IPS-11a (cell line): ENCODE data around the gene CACNA1S.

Experiments used
- H3K4me3 ChIP-seq: one replicate; pipeline ENCODE4 v1.5.1; 2013; ENCODE audit warnings: low read depth, low read length, control low read depth

The CACNA1S gene

DNA sequence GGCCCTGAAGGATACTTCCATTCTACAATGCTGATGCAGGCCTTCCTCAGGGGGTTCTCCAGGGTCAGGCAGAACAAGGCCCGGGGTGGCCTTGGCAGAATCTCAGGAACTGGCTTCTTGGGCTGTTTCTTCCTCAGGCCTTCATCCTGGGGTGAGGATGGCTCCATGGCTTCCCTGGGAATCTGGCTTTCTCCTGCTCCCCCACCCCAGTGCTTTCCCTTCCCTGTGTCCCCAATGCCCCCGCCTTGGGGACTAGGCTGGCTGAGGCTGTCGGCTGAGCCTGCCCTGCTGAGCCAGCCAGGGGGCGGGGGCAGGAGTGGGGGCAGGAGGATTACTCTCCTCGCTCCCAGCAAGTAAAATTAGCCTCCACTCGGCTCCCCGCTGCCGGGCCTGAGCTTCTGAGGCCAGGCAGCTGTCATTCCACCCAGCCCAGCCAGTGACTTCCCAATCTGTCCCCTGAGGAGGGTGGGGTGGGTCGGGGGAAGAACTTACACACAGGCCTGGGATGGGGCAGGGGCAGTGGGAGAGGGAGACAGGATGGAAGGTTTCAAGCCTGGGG, at the start of gene CACNA1S:
TSS of gene CACNA1S (minus strand) at position 254 of the 559 bp plus-strand sequence. CDS start at position 167, 87 bp downstream.
- H3K4me3 ChIP-seq: no peak within 1 kb of the TSS

DNA sequence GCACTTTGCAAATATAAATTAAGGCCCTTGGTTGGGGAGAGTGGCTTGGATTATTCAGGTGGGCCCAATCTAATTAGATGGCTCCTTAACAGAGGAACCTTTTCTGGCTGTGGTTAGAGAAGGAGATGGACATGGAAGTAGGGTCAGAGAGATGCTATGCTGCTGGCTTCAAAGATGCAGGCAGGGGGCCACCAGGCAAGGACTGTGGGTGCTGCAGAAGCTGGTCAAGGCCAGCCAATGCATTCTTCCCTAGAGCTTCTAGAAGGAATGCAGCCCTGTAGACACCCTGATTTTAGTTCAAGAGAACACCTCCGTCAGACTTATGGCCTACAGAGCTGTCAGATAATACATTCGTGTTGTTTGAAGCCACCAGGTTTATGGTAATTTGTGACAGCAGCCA, 45.7 kb upstream of the CACNA1S start:
- H3K4me3 ChIP-seq: no peak overlapping the region

DNA sequence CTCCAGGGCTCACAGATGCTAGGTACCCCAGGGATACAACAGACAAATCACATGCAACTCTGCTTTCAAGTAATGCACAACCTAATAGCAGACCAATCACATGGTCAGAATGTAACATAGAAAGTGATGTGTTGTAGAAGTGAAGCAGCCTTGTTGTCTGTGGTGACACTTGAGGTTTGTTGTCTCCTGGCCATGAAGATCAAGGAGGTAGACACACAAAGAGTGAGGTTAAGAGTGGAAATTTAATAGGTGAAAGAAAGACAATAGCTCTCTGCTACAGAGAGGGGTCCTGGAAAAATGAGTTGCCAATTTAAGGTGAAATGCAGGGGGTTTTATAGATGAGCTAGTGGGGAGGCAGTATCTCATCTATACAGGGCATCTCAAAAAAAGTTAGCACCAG, 44.6 kb upstream of the CACNA1S start:
- no peak overlapping the region for H3K4me3 ChIP-seq

DNA sequence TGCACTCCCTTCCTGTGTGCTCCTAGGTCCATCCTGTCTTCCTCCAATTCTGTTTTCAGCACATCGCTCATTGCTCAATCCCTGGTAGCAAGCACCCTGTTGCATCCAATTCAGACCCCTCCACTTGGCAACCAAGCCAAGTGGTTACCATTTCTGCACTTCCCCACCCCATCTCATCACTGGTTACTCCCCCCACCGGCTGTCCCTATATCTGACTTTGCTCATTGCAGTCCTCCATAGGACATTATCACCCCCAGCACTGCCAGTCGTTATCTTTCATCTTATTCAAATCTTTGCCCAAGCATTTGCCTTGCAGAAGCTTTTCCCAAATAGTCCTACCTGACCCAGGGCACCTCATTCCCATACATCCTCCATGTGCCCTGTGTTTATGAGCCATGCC, 44.1 kb upstream of the CACNA1S start:
- H3K4me3 ChIP-seq: no peak overlapping the region

DNA sequence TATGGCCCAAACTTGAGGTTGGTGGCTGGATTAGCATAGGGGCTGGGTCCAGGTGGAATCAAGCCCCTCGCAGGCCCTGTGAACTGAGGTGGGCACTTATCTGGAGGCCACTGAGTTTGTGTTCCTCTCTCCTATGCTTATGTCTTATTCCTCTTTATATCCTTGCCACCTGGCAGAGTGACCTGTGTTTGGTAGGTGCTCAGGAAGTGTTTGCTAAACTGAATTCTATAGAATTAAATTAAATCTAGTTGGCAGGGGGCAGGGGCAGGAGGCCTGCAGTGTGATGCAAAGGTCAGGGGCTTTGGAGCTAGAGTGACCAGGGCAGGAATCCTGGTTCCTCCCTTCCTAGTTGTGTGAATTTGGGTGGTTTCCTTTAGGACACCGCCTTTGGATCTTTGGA, 43.1 kb upstream of the CACNA1S start:
- no peak overlapping the region for H3K4me3 ChIP-seq

DNA sequence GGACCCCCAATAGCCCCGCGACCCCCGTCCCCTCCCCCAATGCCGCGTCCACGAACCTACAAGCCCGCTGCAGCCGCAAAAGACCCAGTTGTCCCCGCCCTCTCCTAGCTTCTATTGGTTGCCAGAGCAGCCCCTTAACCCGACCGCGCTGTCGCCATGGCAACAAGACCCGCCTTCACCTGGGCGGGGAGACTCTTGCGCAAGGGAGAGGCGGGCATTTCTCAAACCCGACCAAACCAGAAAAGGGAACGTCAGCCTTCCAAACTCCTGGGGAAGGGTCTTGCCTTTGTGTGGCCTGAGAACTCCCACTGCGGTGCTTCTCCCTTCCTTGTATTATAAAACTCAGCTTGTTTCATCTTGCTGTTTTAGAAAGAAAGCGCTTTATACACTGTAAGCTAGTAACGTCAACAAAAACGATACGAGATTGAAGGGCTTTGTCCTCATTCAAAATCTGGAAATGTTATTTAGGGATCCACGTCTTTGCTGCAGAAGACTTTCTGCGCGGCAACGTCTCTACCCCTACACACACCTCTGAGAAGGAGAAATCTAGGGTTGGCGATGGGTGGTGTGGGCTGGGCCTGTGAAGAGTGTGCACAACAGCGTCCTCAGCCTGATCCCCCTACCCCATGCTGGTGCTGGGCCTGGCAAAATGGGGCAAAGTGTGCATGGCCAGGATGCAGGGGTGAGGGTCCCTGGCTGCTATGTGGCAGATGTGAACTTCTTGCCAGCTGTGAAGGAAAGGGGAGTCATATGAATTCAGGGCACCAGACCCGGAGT, 42.4 kb upstream of the CACNA1S start, which contains the start of gene TMEM9:
TSS of gene TMEM9 (minus strand) at position 86 of the 777 bp plus-strand sequence. CDS start 551 bp downstream, outside the sequence.
- H3K4me3 ChIP-seq: peak within 1 kb of the TSS; percentile 58

DNA sequence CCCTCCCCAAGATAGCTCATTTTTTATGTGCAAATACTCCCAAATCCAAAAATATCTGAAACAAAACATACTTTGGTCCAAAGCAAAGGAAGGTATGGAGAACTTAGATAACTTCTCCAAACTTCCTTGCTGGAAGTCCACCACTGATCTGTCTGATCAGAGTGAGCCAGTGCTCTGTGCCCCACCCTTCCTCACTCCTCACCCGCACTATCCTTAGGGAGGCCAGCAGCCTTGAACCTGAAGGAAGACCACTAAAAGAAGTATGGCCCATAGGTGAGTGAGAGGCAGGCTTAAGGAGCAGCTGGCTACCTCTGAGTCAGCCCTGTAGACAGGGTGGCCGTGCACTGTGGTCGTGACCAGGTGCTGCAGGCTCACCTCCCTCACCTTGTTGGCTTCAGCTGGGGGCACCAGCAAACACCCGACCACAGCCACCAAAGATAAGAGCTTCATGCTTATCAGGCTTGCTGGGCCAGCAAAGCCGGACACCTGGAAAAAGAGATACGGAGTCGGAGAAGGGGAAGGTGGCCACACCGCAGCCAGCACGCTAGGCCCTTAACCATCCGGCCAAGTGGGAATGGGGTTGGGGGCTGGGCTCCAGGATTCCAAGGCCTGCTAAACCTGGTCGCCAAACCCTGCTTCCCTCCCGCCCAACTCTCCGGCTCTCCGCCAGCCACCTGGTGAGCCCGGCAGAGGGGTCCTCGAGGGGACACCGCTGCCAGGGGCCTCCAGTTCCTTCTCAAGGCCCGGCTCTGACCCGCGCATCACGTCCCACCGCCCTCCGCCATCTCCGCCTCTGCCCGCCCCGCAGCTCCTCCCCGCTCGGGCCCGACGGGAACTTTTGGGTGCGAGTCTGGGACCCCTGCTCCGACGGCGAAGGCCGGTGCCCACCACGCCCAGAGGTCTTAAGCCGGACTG, 41.5 kb upstream of the CACNA1S start:
- peak overlapping the region; percentile 58 for H3K4me3 ChIP-seq

DNA sequence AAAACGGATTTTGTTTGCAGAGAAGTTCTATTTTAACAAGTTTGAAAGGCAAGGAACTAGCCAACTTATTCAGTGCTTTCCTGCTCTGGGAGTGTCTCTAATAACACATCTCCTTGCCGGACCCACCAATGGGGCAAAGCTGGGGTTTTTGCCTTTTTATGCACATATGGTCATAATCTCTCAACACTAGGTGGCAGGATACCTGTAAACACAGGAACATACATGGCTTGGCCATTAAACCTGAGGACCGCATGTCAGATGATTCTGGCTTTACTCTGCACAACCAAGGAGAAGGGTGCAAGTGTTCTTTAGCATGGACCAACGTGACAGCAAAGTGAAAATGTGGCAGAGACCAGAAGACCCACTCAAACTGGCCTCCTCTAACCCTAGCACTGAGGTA, 37.2 kb upstream of the CACNA1S start:
- H3K4me3 ChIP-seq: no peak overlapping the region

DNA sequence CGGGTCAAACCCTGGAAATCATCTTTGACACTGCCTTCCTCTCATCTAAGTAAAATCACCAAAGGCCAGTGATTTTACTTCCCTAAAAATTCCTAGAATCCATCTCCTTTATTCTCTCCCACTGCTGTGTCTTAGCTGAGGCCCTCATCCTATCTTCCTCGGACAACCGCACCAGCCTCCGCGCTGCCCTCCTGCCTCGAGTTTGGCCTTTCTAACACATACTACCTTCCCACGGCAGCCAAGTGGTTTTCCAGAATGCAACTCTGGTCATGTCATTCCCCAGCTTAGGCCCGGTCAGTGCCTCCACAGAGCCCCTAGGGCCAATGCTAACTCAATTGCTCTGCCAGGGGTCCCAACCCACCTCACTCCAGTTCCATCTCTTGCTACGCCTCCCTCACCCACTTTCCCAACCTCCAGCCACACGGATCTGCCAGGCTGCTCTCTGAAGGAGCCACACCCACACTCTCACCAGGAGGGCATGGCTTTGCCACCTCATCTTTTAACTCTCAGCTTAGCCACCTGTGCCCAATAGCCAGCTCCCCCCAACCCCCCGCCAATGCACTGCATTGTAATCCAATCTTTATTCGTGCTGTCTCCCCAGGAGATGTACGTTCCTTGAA, 35.3 kb upstream of the CACNA1S start:
- no peak overlapping the region for H3K4me3 ChIP-seq

DNA sequence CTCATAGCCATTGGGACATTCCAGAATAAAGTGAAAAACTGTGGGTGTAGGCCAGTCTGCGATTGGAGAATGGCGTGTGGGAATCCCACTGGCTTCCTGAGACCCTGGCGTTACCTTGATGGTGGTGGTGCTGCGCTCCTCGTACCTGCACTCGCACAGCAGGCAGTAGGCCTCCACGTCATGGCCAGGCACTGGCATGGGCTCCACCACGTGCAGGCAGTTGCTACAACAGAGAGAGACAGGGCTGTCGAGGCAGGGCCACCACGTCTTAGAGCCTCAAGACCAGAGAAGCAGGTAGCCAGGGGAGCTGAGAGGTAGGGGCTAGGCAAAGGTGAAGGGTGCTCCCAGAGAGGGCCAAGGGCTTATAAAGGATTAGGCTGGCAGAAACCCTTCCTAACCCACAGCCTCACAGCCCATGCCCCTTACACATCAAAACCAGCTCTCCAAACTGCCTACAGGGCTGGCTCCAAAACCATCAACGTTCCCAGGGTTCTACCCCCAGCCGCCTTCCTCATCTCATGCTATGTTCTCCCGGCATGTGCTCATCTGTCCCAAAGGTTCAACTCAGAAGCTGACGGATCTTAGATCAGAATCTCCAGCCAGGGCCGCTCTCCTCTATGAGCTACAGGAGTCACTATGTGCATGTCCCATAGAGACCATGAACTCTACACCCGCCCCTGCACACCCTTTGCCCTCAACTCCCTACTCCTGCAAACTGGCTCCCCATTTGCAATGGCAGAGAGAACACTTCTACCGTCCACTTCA, 34.6 kb upstream of the CACNA1S start:
- no peak overlapping the region for H3K4me3 ChIP-seq

DNA sequence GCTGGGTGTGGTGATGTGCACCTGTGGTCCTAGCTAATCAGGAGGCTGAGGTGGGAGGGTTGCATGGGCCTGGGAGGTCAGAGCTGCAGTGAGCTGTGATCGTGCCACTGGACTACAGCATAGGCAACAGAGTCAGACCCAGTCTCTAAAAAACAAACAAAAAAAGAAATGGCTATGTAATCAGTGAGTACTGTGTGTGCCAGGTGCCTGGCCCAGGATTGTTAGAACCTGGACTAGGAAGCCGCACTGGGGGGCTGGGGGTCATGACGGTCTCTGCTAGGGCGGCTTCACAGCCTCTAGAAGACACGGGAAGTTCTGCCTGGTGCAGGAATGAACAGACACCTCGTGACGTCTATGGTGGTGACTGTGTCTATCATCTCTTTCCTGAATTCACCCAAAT, 33.6 kb upstream of the CACNA1S start:
- no peak overlapping the region for H3K4me3 ChIP-seq

DNA sequence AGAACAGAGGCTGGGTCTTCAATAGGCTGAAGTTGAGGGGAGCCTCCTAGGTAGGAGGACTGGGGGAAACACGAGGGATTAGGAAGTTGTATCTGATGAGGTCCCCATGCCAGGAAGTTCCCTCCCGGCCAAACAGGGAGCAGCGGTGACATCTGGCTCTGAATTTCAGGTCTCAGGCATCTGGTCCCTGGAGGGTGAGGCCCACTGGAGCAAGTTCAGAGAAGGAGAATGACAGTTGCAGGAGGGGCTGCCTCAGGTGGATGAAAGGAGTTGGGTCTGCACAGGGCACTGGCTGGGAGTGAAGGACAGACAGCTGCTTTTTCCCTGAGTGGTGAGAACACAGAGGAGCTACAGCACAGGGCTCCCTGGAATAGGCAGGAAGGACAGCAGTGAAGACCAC, 32.9 kb upstream of the CACNA1S start:
- no peak overlapping the region for H3K4me3 ChIP-seq

DNA sequence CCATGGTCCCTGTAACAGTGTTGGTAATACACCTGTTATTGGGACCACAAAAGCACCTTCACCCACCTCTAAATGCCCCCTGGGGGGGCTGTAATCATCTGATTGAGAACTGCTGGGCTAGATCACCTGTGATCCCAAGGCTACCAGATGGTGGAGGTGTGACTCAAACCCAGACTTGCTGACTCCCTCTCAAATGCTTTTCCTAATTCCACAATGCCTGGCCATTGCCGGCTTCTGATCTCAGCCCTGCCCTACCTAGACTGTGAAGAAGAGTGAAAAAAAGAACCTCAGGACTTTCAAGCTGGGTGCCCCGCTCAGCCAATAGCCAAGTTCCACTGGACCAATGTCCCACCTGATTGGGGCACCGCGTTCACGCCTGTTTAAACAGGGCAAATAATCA, 32.5 kb upstream of the CACNA1S start:
- no peak overlapping the region for H3K4me3 ChIP-seq

DNA sequence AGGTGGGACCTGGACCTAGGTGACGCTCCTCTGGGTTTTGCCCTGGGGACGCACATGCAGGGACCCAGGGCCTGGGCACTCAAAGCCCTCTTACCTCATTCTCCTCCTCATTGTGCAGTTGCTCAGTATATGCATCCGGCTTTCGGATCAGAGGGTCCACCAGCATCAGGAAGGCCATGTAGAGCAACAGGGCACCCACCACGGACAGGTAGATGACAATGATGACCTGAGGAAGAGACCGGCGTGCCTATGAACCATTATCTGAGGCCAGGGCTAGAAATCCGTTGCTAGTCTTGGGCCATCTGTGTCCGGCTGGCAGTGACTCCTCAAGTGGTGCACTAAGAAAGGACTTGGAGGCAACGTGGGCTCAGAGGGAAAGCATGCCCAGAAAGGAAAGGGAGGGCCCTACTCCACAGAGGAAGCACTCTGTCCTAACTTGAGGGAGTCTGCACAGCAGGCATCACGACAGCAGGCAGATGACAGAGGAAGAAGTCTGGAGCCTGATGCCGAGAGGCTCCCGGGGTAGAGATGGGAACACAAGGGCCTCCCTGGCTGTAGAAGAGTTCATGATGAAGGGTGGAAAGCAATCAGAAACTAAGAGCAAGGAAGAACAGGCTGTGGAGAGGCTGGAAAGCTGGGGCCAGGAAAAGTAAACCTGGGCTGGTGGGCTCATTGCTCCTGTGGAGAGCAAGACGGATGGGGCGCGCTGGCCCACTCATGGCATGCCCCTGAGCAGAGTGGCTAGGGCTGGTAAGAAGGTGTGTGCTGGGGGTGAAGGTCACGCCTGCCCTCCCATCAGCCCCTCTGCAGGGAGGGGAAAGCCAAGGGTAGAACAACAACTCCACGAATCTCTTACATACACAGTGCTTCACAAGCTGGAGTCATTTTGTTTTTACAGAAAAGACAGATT, 31.8 kb upstream of the CACNA1S start:
- H3K4me3 ChIP-seq: no peak overlapping the region

DNA sequence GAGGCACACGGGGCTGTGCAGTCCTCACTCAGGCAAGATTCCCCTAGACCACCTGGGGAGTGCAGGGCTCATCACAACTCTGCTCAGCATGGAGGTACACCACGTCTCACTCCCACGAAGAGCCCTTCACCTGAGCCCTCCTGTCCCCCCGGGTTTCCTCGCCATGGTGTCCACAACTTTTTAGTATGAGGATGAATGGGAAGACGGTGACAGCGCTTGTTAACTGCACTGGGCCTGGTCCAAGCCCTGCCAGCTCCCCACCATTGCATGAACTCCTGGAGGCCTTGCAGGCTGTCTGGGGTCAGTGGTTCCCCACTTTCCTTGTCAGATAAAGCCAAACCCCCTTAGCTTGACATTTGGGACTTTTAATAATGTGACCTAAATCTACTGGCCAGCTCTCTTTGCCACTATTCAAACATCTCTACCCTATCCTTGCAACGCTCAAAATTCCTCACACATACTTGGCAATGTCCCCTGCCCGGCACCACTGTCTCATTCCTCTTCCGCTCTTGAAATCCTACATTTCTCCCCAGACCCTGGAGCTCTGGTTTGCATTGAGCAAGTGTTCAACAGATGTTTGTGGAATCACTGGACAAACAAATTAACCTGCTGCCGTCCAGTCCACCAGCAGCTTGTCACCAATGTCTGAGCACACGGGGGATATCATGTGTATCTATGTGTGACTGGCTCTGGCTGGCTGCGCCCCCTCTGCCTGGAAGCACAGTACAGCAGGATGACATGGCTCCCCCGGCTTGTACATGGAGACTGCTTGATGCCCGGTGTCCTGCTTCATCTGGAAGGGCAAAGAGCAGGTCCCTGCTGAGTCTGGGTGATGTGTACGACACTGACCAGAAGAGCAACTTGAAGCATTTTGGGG, 30.9 kb upstream of the CACNA1S start:
- no peak overlapping the region for H3K4me3 ChIP-seq

DNA sequence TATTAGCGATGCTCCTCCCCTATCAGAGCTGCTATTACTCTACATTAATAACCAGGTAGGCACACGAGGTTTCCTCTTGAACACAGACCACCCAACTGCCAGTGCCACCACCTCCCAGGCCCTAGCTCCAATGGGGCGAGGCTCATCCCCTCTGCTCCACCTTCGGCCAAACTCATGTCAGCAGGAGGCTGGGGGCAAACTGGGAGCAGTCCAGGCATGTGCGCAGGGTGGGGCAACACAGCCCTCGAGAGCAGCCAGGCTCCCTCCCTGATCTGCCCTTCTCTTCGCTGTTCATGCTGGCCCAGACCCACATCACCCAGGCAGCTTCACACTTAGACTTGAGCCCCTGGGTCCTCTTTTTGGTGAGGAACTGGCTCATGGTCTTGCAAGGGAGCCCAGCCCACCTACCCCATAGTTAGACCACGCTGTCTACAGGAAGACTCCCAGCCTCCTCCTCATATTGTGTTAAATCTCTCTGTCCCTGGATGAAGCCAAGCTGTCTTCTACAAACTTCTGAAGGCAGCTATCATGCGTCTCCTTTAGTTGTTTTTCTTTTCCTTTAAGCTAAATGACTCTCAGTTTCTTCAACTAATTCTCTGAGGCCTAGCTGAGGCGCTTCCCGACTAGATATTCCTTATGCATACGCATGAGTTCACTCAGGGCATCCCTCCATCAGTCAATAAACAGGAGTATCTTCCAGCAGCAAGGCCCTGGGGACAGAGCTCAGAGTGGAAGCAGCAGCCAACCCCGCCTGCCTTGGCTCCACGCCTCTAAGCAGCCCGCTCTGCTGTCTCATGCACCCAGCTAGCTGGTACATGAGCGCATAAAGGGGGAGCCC, 30.0 kb upstream of the CACNA1S start:
- H3K4me3 ChIP-seq: no peak overlapping the region

DNA sequence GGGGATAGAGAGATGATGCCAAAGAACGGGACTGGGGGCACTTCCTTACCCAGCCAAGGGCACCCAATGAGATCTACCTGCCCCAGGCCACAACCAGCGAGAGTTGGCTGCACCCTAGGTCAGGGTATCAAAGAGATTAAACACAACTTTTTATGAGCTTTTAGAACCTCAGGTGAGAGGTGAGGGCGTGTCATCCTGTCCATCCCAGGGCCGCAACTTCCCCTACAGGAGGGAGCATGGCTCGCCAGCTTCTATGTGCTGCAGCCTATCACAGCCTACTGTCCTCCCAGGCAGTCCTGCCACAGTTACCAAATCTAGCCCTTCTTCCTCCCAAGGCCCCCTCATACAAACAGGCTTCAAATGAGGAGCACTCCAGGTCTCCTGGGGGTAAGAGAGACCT, 29.2 kb upstream of the CACNA1S start:
- no peak overlapping the region for H3K4me3 ChIP-seq

DNA sequence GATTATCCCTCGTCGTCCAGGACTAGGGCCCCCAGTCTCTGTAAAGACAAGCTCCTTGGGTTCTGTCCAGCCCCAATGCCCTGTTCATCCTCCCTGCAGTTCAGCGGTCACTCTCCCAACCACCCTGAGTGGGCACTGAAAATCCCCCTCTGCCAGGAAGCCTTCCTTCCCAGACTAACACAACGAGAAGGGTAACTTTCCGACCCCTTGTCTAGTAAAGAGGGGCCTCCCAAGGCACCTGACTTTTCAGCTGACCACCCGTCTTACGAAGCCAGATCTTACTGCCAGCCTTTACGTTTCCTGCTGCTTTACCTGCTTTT, 28.7 kb upstream of the CACNA1S start:
- H3K4me3 ChIP-seq: no peak overlapping the region
